A204.1 (cell line): ENCODE results near the gene FGFR2.

ENCODE experiments used
- FAIRE-seq: peaks from 2 replicates; lab custom pipeline; 2012; peaks lifted over from hg19 to GRCh38; lab: Jason Lieb, UNC

FGFR2 gene

DNA sequence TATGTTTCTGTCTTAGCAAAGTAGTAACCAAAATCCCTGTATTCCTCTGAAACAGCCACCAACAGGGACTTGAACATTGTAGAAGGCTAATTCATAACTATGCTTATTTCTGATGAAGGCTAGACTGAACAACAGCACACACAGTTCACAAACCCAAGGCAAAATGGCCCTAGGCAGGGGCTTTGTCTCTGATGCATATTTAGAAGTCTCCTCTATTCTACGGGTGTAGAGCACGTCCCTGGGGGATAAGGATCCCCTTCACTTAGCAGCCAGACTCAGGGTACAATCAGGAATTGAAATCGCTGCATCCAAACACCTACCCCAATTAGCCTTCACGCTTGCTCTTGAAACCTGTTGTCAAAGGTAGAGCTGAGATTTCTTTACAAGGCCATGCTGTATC is 45.5 kb downstream of the FGFR2 start:
- FAIRE-seq: no peak

DNA sequence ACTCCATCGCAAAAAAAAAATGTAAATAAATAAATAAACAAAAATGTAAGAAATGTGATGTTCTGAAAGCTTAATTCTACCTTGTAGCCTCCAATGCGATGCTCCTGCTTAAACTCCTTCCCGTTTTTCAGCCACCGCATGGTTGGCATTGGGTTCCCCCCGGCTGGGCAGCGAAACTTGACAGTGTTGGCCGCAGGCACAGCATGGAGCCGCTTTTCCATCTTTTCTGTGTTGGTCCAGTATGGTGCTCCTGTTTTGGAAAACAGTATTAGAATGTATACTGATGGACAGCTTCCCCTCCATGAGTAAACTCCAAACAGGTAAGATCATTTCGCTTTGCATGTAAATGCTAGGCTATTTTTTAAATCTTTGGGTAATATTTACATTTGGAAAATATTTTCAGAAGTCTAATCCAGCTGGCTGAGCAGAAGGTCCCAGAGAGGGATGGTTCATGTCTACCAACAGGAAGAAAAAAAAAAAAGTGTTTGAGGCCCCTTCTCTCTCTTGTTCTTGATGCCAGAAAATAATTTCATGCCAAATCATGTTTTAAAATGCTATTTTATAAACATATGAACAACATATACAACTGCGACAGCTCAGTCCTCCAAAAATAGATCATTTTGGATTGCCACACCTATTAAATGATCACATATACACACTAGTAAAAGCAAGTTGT is 46.9 kb downstream of the FGFR2 start:
- FAIRE-seq: no peak

DNA sequence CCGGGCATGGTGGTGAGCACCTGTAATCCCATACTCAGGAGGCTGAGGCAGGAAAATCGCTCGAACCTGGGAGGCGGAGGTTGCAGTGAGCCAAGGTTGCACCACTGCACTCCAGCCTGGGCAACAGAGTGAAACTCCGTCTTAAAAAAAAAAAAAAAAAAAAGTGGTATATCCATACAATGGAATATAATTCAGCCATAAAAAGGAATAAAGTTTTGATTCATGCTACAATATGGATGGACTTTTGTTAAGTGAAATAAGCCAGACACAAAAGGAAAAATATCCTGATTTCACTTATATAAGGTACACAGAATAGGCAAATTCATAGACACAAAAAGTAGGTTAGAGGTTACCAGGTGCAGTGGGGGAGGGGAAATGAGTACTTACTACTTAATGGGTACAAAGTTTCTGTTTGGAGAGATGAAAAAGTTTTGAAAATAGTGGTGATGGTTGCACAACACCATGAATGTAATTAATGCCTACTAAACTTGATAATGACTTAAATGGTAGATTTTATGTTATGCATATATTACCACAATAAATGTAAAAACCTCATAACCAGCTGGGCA is 53.9 kb downstream of the FGFR2 start:
- FAIRE-seq: no peak

DNA sequence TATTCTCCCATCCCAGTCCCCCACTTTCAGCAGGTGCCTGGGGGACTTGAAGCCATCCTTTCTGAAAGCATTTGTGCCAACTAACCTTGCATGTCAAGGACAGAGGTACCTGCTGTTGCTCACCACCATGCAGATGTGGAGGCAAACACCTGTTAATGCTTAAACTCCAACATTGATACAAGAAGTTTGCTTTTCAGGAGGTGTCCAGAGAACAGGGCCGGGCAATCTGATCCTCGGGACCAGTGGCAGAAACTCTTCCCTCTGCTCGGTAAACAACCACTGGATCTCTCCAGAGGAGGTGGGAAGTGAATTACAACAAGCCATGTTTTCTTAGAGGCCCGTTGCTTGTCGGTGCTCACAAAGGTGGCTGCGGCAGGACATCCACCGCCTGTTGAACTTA is 54.7 kb downstream of the FGFR2 start:
- no peak for FAIRE-seq

DNA sequence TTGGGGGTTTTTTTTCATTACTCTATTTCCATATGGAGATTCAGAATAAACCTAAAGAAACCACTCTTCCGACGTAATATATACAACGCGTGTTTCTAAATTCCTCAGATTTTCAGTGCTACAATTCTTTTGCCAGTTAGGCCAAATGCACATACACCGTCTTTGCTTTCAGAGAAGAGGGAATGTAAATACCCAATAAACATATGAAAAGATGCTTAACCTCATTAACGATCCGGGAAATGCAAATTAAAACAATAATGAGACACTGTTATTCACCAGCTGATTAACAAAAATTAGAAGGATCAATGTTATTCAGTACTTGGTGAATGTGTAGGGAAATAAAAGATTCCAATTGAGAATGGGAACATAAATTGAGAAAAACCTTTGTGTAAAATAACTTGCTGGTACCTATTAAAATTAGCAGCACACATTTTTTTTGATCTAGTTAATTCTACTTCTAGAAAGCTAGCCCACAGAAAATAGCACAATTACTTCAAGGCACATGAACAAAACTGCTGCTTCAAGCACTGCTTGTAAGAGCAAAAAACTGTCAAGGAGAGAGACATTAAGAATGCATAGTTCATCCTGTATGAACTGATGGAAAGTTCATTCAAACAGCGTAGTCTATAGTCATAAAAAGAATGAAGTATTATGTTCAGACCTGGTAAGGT is 56.7 kb downstream of the FGFR2 start:
- no peak for FAIRE-seq

DNA sequence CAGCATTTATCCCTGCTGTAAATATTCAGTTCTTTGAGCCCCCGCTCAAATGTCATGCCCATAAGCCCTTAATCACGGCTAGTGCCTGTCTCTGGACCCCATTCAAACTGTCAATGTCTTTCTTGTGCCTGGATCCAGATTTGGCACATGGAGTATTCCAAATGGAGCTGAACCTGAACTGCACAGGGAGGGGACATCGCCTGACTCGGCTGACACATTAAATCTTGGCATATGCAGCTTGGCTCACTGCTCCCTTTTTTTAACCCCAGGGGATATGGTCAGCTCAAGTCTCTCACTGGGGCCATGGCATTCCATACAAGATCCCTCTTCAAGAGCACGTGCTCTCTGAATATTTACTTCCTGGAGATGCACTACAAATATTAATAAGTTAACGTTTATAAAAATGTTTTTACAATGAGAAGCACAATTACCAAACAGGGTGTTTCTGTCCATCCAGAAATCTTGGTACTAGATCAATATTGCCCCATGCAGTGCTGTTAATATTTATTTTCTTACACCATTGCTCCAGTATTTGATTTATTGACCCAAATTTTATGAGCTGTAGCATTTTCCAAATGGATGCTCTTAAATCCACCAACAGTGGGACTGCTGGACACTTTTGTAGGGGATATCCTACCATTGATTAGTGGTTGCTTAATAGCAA is 57.4 kb downstream of the FGFR2 start:
- no peak for FAIRE-seq

DNA sequence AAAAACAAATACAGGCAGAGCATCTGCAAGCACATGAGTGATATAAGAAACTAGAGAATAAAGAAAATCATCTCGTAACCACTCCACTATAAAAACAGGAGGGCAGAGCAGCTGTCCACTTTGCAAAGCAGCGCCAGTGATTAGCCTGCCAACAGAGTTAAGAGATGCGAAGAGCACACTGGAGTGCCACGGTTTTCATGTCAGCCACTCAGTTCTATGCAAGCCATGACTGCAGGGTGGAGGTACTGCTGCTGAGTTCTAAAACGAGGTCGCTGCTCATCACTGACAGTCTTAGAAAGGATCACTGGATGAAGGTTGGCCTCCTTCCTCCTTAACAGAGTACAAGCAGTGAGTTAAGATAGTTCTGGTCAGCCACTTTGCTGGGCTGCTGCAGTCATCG is 58.5 kb downstream of the FGFR2 start:
- no peak for FAIRE-seq

DNA sequence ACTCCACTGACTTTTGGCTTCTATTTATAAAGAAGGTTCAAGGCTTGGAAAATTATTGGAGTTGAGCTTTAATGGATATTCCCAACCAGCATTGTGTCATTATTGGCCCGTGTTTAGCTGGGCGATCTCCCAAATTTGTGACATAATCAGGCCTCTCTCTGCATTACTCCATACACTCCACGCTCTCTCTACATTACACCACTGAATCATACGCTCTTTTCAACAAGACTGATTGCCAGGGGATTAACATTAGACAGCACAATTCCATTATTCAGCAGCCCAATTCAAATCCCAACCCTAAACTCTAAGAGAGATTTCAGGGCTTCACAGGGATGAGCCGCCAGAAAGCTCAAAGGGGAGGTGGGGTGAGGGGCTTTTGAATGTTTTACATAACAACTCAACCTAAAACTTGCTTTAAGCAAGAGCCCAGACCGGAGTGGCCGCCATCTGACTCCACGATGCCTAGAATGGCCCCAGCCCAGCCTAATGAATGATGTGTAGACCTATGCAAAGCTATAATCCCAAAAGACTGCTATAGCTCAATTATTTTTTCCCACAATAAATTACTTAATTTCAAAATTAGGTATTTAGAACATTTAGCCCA is 61.8 kb downstream of the FGFR2 start:
- FAIRE-seq: no peak

DNA sequence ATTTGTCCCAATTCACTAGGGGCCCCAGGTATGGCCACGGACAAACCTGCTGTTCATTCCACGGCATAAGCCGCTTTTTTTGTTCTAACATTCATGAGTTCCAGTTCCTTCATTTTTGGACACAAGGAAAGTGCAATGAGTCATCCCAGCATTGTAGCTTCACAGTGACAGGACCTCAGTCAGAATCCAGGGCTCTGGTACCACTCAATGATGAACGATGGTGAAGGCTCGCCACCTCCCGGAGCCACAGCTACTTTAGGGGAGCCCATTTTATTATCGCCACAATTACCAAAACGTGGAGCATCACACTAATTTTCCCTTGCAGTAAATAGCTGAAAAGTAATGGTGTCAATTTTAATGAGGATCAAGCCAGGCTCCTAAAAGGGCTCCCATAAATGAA is 62.9 kb downstream of the FGFR2 start:
- no peak for FAIRE-seq

DNA sequence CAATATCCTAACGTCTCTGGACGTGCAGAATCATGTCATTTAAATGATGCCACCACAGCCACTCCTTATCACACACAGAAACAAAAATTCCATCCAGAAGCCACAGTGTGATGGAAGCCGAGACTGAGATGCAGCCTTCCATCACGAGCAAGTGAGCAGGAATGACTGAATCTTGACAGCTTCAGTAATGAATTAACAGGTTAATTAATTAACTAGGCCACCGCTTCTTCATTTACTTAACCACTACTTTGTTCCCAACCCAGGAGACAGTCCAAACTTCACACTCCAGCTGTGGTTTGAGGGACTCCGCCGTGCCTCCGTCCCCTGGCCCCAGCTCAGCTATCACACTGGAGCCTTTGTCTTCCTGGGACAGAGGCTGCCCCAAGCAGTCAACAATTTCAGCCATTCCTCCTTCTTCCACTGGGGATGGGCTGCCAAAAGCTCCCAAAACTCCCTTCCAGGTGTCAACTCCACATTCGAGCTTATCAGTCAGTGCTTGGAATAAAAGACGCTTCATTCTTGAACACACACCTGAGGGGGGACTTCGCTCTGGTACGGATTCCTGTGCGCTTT is 65.9 kb downstream of the FGFR2 start:
- FAIRE-seq: no peak

DNA sequence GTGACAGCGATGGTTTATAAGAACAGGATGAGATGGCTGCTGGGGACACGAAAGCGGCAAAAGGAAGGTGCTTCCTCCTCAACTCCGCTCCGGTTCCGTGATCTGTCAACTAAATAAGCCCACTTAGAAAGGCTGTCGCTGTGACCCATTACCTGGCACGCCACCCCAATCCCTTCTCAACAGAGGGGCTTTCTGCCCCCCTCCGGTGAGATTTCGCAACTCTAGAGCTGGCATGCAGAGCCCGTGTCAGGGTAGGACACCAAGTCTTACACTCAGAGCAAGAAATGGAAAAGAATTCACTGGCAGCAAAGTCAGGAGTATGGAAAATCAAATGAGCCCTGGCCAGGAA is 66.4 kb downstream of the FGFR2 start:
- FAIRE-seq: no peak

DNA sequence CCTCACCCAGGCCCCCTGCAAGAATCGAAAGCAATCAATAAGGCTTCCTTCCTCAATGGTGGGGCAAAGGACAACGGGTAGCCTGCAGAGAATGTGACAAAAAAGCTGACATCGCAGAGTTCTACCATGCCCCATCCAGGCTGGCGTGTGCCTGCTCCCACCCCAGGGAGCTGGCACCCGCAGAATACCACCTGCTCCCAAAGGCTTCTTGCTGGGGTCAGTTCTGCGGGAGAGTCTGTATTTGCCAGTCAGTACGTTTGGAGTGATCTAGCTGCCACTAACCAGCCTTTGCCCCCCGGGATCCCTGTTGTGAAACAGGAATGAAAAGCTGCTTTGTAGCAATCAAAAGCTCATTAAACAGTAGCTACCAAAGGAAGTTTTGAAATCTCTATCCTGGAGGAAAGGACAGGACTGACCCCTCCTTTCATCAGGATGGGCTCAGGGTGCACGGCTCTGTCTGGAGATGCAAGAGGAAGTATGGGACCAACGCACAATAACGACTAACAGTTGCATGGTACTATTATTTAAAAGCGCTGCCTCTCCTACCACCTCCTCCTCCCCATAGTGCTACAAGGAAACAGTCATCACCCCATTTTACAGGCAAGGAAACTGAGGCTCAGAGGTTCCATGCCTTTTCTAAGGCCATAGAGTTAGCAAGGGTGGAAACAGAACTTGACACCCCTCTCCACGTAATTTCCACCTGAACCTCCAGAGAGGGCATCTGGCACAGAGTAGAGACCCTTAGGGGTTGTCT is 67.0 kb downstream of the FGFR2 start:
- no peak for FAIRE-seq

DNA sequence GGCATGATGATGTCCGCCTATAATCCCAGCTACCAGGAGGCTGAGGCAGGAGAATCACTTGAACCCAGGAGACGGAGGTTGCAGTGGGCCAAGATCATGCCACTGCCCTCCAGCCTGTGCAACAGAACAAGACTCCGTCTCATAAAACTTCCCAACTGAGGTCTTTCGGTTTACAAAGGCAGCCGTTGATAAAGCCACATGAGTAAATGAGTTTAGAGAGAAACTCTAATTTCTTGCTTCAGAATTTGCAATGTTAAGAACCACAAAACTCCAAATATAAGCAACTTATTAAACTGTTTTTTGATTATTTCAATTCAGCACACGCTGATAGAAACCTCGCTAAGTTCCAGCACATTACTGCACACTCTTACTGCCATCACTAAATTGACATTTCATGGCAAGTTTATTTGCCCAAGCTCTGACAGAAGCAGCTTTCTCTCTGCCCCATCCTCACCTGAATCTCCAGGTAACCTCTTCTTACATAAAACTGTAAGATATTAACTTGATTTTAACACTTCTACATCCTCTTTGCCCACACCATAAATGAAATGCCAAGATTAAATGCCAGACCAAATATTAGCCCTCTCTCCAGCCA is 67.7 kb downstream of the FGFR2 start:
- FAIRE-seq: no peak

DNA sequence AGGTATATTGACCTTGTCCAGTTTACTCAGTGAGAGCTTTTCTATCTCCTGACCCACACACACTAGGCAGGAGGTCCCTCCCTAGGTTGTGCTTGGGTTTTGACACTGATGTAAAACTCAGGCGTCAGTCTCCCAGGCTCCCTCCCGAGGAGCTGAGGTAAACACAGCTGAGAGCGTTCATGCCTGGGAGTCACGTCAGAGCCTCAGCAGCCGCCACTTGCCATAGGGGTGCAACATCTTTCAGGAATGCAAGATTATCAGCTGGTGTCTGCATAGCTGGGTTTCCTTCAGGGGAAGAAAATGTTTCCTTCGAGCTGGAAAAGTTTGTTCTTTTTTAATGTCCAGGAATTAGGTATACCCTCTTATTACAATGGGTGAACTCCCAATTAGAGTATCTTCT is 70.6 kb downstream of the FGFR2 start:
- no peak for FAIRE-seq

DNA sequence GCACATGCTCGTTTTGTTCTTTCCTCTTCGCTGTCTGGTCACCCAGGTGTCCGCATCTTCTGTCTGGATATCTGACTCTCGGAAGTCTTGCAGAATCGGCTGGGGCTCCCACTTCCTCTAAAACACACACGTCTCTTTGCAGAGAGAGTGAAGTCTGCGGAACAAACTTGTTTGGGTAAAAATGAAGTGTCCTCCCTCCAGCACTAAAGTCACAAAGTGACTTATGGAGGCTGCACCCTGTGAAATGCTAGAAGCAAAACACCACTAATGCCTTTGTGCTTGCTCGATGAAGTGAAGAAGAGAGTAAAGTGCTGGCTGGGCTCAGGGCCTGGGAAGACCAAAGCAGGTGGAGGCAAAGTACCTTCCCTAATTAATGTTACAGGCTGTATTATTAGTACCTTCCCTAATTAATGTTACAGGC is 71.4 kb downstream of the FGFR2 start:
- FAIRE-seq: no peak

DNA sequence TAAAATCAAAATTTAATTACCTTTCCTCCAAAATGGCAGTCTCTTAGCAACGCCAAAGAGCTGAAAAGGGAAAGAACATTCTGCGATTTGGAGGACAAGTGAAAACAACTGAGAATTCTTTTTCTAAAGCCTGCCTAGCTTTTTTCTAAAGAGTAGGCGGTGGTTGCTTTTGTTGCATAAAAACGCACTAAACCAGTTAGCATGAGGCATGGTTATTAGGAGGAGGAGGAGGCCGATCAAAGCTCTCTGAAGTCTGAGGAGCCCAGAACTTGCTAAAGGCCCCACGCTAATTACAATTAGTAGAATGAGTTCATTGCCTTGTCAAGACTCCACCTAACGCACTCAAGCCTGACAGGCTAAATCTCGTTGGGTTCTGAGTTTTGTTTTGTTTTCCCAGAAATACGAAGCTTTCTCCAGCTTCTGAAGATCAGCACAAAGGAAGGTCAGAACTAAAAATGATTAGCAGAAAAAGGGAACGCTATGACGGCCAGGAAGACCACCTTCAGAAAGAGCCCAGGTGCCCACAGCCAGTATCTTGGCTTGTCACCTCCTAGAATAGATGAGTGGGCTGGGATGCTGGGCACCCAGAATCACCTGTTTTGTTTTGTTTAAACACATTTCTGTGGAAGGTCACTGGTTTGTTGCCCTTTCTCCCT is 72.0 kb downstream of the FGFR2 start:
- FAIRE-seq: no peak

DNA sequence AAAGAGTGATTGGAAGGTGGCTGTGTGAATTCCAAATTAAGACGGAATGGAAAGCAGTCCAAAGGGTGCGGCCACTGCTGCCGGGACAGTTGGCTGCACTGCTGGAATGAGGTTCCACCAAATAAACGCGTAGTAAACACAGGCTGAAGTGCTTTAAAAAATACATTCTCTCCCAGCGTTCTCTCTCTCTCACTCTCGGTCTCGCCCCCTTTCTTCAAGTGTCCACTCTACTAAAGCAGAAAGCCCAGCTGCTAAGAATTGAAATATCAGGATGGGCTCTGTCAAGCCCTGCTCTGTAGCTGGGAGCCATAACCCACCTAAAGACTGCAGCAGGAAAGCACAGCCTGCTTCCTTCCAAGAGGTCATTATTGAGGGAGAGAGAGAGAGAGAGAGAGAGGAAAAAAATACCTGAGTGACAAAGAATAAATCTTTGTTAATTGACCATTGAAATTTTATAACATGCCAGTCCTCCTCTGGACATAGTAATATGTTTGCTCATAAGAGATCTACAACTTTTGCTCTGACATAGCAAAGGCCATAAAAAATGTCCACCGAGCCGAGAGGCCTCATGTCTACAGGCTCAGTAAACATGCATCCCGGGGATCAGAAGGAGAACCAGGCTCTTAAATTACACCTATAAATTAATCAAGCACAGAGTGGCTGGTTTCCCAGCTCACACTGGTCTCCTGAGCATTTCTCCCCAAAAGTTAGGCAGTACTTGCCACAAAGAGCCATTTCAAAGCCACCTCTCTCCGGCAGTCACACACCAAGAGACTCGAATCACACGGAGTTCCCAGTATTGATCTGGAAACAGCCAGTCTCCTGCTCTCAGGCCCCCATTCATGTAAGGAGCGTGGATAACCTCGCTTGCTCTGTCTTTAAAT is 72.8 kb downstream of the FGFR2 start:
- no peak for FAIRE-seq

DNA sequence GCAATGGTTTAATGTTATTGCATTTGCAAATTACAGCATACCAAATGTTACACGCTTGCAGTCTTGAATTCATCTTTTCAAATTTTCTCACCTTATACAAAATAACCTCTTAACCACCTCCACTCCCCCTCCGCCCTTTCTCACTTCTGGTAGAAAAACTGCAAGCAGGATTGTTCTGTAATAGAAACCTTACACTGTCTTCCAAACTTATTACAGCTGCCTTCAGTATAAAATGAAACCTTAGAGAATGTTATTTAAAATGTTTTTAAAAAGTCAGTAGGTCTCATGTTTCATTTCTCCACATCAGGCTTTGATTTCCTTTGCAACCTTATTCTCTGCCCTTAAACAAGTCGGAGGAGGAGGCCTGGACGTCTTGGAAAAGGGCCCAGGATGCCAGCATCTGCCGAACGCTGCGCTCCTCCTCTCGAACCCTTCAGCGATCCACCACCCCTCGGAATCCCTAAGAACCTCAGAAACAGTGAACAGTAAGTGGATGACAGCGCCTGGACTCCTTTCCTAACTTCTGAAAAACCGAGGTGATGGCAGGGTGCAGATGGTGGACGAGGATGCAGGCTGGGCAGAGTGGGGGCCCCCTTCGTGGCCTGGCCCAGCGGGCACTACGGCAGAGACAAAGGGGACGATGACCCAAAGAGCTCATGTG is 74.0 kb downstream of the FGFR2 start:
- FAIRE-seq: no peak

DNA sequence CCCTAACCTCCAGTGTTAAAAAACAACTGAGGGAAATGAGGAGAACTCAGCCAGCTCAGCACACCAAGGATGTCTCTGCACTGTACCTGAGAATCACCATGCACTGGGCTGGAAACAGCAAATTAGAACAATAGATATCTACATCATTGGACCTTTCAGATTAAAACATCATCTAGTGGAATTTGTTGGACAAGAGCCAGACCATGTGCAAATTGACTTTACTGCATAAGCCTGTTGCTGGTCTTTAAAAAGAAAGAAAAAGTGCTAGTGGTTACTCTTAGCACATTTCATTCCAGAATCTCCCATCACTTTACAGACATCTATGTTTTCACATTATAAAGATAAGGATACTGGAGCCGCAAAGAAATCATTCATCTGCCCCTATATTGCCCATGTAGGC is 75.4 kb downstream of the FGFR2 start:
- FAIRE-seq: no peak
